GM19452 (cell line): Measurements from ENCODE around the gene AFAP1L1.
A peak's percentile ranks its signal among the peaks of the same experiment; 100 is the strongest.

Experiments
- ATAC-seq: cut with Tn5 transposase; IDR thresholded peaks from one replicate; pipeline ENCODE4 v1.9.1; 2021; ENCODE audit not compliant: unreplicated experiment

The AFAP1L1 gene

DNA sequence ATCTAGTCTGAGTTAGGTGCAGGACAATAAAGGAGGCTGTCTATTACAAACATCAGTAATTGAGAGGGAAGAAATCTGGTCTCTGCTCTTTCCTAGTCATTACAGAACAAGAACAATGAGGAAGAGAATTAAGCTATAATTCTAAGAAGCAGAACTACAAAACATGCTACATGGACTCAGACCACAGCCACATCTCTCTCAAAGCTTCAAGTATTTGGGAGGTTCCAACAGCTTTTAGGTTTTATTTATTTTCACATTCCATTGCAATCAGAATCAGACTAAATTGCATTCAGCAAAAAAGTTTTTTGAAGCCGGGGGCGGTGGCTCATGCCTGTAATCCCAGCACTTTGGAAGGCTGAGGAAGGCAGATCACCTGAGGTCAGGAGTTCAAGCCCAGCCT is 72.5 kb downstream of the AFAP1L1 start:
- ATAC-seq: no peak

DNA sequence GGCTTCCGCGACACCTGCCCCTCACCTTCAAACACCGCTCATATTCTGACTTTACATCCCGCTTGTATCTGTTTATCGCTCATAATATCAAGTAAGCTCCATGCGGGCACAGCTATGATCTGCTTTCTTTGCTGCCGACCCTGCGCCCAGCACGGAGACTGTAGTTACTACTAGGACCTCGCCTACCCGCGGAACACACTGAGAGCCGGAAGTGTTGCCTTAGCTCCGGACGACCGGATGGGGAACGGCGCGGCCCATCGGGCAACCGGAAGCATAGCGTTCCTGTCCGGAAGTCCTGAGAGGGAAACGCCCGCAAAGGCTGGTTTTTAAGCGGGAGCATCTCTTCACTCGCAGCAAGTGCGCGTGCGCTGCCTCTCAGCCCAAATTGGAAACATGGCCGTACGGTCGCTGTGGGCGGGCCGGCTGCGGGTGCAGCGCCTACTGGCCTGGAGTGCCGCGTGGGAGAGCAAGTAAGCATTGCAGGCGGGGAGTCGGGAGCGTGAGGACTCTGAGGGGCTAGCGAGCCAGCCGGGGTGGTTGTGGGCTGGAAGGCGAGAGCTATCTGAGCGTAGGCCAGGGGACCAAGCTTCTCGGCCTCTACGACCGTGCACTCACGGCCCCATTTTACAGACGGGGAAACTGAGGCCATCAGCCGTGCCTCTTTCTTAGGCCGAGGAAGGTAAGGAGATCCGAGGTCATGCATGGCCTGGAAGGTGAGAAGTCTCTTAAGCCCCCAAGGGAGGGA is 73.7 kb downstream of the AFAP1L1 start, which contains the start of gene GRPEL2:
GRPEL2 (plus strand) TSS at position 353 of the 745 bp plus-strand sequence; CDS start at position 394, 41 bp downstream.
- ATAC-seq: peak; percentile 96

DNA sequence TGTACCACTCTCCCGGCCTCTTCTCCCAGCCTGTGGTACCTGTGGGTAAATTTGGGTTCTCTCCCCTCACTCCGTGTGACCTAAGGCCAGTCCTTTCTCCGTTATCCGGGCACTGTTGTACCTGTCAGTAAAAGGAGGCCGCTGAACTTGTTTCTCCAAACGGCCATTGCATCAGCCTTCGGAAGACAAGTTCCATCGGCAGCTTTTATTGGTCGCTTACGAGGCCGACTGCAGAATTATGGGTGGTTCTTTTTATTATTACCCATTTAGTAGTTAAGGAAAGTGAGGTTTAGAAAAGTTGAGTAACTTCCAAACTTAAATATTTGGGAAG is 74.2 kb downstream of the AFAP1L1 start:
- ATAC-seq: no peak

DNA sequence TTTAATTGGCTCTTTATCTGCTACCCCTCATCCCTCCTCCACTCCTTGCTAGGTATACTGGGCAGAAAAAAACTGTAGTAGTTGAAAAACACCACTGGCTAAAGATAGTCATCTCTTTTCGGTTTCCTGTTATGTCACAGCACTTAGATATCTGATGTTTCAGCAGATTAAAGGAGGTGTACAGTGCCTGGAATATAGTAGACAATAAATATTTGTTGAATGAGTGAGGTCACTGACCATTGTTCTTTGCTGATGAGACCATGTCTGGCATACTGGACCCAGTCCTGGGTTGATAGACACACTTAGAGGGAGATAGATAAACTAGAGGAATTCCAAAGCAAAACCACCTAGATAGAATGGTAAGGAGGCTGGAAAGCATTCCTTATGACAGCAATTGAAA is 76.9 kb downstream of the AFAP1L1 start:
- ATAC-seq: no peak

DNA sequence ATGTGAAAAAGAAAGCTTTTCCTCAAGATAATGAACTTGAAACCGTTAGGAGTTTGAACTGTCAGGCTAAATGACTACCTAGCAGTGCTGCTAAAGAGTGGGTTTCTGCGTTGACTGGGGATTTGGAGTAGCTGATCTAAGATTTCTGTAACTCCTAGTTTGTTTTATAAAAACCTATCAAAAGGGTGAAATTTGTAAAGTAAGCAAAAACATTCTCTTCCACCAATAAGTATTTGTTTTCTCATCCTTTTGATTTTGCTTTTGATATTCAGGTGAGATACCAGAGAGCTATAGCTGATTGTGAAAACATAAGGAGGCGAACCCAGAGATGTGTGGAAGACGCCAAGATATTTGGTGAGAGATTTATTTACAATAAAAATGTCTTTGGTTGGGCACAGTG is 77.7 kb downstream of the AFAP1L1 start:
- ATAC-seq: no peak

DNA sequence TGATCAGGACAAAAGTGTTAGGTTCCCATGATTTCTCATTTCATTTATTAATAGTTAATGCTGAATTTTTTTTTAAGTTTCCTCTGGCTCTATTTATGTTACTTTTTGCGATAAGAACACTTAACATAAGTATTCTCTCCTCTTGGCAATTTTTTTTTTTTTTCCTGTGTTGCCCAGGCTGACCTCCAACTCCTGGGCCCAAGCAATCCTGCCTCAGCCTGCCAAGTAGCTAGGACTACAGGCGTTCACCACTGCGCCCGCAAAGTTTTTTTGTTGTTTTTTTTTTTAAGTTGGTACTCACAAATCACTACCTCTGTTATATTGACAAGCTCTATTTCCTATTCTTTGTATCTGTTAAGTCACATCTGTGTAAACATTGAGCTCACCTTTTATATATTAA is 80.5 kb downstream of the AFAP1L1 start:
- ATAC-seq: no peak

DNA sequence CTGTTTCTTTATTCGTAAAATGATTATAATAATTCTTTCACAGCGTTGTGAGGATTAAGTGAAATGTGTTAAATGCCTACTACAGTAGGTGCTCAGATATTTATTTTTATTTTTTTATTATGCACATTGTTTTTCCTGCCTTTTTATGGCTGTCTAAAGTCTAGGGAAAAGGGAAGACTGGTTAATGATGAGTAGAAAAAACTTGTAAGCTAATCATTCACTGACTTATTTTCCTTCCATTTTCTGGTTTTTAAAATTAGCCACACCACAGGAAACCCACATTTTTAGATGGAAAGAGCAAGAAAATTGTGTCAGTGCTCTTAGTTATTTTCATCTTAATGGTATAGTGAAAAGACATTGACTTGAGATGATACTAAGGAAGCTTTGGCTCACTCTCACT is 82.3 kb downstream of the AFAP1L1 start:
- ATAC-seq: no peak

DNA sequence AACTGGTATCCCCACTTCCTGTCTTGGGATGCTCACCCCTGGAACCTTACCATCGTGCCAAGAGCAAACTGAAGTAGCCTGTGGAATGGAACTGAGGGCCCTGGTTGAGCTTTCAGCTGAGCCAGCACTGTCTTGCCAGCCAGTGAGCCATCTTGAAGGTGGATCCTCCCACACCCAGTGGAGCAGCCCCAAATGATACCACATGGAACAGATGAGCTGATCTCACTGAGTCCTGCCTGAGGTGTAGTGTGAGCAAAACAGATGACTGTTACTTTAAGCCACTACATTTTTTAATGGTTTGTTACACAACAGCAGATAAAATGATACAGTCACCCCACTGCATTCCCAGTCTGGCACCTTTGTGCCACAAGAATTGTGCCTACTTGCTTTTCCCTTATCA is 84.0 kb downstream of the AFAP1L1 start:
- ATAC-seq: no peak

DNA sequence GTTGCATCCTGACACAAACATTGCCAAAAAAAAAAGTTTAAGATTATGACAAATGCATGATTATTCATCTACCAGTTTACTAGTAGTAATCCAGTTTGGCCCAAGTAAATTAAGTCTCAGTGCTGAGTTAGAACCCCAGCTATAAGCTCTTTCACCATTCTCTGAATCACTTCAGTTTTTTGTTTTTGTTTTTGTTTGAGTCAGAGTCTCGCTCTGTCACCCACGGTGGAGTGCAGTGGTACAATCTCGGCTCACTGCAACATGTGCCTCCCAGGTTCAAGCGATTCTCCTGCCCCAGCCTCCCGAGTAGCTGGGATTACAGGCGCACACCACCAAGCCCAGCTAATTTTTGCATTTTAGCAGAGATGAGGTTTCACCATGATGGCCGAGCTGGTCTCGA is 84.7 kb downstream of the AFAP1L1 start:
- ATAC-seq: no peak

DNA sequence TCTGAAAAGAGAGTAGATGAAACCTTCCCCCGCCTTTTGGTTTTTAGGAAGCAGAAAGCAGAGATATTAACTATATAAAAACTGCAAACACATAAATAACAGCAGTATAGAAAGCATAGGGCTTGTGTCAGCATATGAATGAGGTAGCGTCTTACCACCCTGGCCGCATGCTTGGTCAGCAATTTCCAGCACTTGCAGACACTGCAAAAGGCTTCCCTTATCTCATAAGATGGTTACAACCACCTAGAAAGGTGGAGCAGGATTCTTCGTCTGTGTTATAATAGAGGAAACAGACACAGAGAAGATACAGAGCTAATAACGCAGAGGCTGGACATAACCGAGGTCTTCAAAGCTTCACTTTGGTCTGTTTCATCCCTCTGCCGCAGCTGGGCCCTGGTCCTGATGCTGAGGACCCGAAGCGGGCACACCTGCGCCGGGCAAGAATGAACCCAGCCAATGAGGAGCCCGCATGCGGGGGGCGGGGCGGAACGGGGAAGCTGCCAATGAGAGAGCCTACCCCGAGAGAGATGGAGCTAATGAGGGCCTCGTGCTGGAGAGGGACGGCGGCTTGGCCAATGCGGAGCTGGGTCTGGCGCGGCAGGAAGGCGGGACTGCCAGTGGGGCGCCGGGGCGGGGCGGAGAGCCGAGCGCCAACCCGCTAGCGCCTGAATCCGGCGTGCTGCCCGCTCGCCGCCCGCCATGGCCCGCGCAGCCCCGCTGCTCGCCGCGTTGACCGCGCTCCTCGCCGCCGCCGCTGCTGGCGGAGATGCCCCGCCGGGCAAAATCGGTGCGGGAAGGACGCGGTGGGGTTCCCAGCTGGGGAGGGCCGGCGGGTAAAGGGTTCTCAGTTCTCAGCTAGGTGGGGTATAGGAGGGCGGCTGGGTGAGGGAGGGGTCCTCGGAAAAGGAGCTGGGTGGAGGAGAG is 86.0 kb downstream of the AFAP1L1 start, which contains the start of gene PCYOX1L:
PCYOX1L (plus strand) TSS at position 677 of the 924 bp plus-strand sequence; CDS start at position 700, 23 bp downstream.
- ATAC-seq: peak; percentile 100

DNA sequence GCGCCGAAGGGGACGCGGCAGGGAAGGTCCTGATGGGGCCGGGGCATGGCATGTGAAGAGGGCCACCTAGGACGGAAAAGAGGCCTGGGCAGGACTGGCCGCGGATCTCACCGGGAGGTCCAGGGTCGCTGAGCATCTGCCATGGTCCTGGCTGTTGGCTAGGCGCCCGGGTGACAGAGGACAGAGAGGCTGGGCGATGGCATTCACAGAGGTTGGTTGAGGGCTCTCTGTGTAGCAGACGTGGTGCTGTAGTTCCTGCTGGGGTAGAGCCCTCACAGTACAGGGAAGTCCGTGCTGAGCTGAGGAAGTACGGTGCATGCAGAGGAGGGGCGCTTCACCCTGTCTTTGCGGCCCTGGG is 86.6 kb downstream of the AFAP1L1 start:
- no peak for ATAC-seq

DNA sequence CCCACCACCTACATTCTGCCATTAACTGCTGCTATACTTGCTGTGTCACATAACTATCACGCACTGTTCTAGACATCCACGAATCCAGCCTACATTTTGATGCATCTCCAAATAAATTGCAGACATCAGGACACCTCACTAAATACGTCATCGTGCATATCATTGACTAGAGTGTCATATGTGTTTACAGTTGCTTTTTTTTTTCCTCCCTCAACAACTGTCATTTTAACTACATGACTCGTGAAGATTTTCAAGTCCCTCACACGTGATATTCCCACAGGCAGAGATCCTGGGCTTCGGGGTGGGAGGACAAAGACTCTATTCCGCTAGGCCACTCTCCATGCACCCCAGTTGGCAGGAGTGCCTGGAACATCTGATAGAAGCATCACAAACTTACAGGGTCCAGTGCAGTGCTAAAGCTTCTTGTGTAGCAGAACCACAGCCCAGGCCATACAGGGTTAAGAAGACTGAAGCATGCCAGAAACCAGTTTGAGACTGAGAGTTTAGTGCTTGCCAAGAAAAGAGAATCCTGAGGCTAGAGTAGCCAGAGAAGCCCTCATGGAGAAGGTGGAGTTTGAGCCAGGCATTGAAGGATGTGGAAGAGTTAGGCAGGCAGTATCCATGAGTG is 87.3 kb downstream of the AFAP1L1 start:
- no peak for ATAC-seq

DNA sequence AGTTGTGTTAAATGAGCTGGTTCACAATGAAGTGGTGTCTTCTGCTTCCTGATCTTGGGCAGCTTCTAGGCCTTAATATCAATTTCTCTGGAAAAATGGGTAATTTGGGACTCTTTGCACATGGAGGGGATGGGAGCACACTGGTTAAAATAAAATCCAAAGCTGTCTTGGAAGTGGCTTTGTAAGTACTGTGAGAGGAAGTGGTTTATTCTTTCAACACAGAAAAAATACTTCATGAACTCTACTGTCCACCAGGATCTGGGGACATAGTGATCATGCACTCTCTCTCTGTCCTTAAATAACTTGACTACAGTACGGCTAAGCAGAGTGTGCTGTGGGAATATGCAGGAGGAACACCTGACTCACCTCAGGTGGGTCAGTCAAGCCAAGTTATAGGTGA is 88.6 kb downstream of the AFAP1L1 start:
- ATAC-seq: no peak

DNA sequence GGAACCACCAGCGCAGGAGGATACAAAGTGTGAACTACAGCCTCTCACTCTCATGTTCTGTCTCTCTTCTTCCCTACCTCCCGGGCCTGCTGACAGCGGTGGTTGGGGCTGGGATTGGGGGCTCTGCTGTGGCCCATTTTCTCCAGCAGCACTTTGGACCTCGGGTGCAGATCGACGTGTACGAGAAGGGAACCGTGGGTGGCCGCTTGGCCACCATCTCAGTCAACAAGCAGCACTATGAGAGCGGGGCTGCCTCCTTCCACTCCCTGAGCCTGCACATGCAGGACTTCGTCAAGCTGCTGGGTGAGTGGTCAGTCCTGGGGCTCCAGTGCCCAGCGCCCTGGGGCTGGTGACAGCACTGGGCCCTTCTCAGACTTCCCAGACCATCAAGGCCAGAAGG is 90.9 kb downstream of the AFAP1L1 start:
- ATAC-seq: no peak

DNA sequence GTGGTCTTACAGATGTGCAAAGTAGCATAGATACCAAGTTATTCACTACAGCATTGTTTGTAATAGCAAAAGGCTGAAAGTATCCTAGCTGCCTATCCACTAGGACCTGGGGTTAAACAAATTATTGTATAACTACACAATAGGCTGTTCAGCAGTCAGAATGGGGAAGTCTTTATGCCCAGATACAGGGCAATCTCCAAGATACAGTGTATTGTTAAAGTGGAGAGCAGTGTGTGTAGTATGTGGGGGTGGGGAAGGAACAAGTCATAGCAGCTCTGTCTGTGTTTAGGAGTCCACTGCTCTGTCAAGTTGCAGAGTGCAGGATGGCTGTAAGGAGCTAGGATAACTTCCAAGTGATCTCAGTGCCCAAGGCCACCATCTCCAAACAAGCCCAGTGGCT is 91.7 kb downstream of the AFAP1L1 start:
- no peak for ATAC-seq

DNA sequence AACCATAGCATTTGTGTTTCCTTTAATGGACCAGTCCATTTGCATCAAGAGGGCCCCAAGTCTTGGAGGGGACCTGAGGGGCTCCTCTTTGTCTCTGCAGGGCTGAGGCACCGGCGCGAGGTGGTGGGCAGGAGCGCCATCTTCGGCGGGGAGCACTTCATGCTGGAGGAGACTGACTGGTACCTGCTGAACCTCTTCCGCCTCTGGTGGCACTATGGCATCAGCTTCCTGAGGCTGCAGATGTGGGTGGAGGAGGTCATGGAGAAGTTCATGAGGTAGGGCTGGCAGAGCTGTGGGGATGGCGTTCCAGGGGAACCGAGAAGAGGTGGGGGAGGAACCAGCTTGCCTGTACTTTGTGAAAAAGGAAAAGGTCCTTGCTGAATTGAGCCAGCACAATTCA is 92.3 kb downstream of the AFAP1L1 start:
- no peak for ATAC-seq

DNA sequence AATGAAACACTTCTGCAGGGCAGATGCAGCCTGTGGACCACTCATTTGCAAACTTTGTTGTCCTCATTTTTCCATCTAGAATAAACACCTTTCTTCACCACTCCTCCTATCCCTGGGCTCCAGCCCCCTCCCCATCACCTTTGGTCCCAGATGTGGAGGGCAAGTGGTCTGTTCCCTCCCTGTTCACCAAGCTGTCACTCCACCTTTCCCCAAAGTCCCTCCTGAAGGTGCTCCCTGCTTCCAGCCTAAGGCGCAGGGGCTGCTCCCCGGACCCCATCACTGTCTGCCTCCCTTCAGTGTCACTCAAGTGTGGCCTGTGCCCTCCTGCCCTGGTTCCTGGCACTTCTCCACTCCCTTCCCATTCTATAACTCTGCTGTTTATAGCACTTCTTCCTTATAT is 93.1 kb downstream of the AFAP1L1 start:
- no peak for ATAC-seq

DNA sequence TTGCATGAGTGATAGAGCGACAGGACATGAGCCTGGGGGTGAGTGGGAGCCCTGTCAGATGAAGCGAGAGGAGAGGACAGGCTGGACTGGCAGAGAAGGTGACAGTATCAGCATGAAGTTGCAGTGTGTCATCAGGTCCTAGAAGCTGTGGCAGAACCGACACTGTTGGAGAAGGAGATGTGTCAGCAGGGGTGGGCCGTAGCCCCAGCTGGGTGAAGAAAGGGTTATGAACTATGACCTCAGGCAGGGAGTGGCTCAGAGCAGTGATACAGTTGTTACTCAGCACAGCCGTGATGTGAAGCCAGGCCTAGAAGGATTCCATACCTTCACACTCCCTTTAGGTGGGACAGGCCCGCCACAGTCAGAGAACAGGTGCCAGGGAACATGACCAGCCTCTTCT is 93.8 kb downstream of the AFAP1L1 start:
- no peak for ATAC-seq

DNA sequence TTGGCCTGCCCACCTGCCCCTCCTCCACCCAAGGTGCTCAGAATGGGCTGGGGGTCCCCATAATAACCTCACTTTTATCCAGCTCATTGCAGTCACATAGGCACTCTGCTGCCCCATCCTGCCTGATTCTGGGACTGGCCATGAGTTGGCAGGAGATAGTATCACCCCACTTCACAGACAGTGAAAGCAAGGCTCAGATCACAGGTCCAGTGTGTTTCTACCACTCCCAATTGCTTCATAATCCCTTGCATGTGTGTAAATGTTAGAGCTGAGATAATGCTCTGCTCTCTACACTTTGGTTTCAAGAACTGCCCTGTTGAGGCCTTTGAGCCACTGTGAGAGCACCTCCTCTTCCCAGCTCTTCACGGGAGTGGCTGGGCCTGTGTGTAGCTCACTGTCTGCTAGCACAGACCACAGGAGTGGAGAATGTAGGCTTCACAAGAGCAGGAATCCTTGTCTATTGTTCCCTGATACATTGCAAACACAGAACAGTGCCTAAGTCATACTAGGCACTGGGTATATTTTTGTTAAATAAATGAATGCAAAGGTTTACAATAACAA is 94.6 kb downstream of the AFAP1L1 start:
- ATAC-seq: no peak

DNA sequence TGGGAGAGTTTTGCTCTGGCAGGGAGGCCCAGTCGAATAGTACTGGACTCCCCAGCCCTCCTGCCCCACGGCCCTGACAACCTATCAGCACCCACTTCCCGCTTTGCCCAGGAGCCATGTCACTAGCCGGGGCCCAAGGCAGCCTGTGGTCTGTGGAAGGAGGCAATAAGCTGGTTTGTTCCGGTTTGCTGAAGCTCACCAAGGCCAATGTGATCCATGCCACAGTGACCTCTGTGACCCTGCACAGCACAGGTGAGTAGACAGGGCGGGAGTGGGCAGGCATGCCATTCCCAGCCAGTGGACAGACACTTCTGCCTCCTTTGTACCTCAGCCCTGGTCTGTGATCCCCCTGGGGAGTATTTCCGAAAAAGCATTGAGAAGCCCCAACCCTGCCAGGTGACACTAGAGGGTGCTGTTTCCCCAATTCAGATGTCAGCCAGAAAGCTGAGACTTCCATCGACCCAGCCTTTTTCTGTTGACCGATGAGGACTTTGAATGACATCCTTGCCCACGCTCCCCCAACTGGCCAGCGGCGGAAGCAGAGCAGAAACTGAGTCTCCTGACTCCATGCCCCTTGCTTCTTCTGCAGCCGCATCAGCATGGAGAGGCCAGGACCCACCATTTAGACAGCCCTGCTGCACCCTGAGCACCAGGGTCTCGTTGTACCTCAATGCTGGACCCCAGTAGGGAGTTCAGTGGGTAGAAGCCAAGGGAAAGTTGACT is 95.8 kb downstream of the AFAP1L1 start:
- no peak for ATAC-seq
